HepG2 (cell line): ENCODE data around the gene TMCC1. TPM values are rescaled to one million over a fixed set of nuclear protein-coding genes. Genes with fewer than 3 reads are reported as not detected.

Experiments
- BCL6 ChIP-seq: IDR thresholded peaks from 2 replicates; pipeline ENCODE4 v1.6.1; 2016; ENCODE audit warnings: missing genetic modification reagents, missing compliant biosample characterization
- EHMT2 ChIP-seq: fragments of 200-600 bp; sonication (generic); IDR thresholded peaks from 2 replicates; pipeline ENCODE4 v1.7.0; 2017; ENCODE audit warnings: antibody characterized with exemption, low read depth, low read length, borderline replicate concordance
- FOXP1 ChIP-seq, 2 experiments: fragments of 450-650 bp in 1 of 2; IDR thresholded peaks; 2 replicates each; pipeline ENCODE4 v1.6.1; 2017 to 2018; ENCODE audit warnings: antibody characterized with exemption in 1 of 2
- HNF4G ChIP-seq, 2 experiments: sonication (generic) in 1 of 2; formaldehyde crosslinking in 1 of 2; IDR thresholded peaks; 2 replicates each; pipeline versions ENCODE4 v1.4.0 to v1.6.1; 2011 to 2020; ENCODE audit warnings: borderline replicate concordance in 2 of 2, low read depth in 2 of 2, mild to moderate bottlenecking in 2 of 2, low read length in 1 of 2, missing genetic modification reagents in 1 of 2, moderate library complexity in 1 of 2
- HOXD1 ChIP-seq: sonication (generic); formaldehyde crosslinking; IDR thresholded peaks from 2 replicates; pipeline ENCODE4 v1.5.0; 2020; ENCODE audit warnings: missing genetic modification reagents
- ISL2 ChIP-seq: sonication (generic); formaldehyde crosslinking; IDR thresholded peaks from 2 replicates; pipeline ENCODE4 v1.5.0; 2020; ENCODE audit warnings: missing genetic modification reagents
- LCORL ChIP-seq, 2 experiments: fragments of 450-650 bp in 1 of 2; sonication (generic) in 1 of 2; formaldehyde crosslinking in 1 of 2; IDR thresholded peaks; 2 replicates each; pipeline versions ENCODE4 v1.5.0 to v1.6.1; 2017 to 2020; ENCODE audit warnings: antibody characterized with exemption in 1 of 2, missing genetic modification reagents in 1 of 2
- NFE2 ChIP-seq: sonication (generic); formaldehyde crosslinking; IDR thresholded peaks from 2 replicates; pipeline ENCODE4 v1.4.0; 2020; ENCODE audit warnings: missing genetic modification reagents
- NFYB ChIP-seq: sonication (generic); formaldehyde crosslinking; IDR thresholded peaks from 2 replicates; pipeline ENCODE4 v1.4.0; 2020; ENCODE audit warnings: missing genetic modification reagents
- RARA ChIP-seq: IDR thresholded peaks from 2 replicates; pipeline ENCODE4 v1.6.1; 2016; ENCODE audit warnings: missing genetic modification reagents, missing compliant biosample characterization
- RELA ChIP-seq: sonication (generic); formaldehyde crosslinking; IDR thresholded peaks from 2 replicates; pipeline ENCODE4 v1.4.0; 2020; ENCODE audit warnings: missing genetic modification reagents
- SOX5 ChIP-seq: IDR thresholded peaks from 2 replicates; pipeline ENCODE4 v1.6.1; 2016; ENCODE audit warnings: borderline replicate concordance
- SP140L ChIP-seq: sonication (generic); formaldehyde crosslinking; IDR thresholded peaks from 2 replicates; pipeline ENCODE4 v1.4.0; 2020; ENCODE audit warnings: missing genetic modification reagents, borderline replicate concordance
- SRY ChIP-seq: sonication (generic); formaldehyde crosslinking; IDR thresholded peaks from 2 replicates; pipeline ENCODE4 v1.8.0; 2022; ENCODE audit warnings: mild to moderate bottlenecking, missing genetic modification reagents
- ZGPAT ChIP-seq: IDR thresholded peaks from 2 replicates; pipeline ENCODE4 v1.6.1; 2016; ENCODE audit warnings: mild to moderate bottlenecking
- ZNF143 ChIP-seq: sonication (generic); formaldehyde crosslinking; IDR thresholded peaks from 2 replicates; pipeline ENCODE4 v1.4.0; 2020; ENCODE audit warnings: missing genetic modification reagents
- ZNF326 ChIP-seq: sonication (generic); formaldehyde crosslinking; IDR thresholded peaks from 2 replicates; pipeline ENCODE4 v1.4.0; 2020; ENCODE audit warnings: missing genetic modification reagents, borderline replicate concordance
- ZNF407 ChIP-seq: sonication (generic); formaldehyde crosslinking; IDR thresholded peaks from one replicate; pipeline ENCODE4 v1.5.1; 2020; ENCODE audit warnings: mild to moderate bottlenecking, missing genetic modification reagents; ENCODE audit errors: not compliant biosample characterization
- ZNF496 ChIP-seq: sonication (generic); formaldehyde crosslinking; IDR thresholded peaks from 2 replicates; pipeline ENCODE4 v1.8.1; 2023; ENCODE audit warnings: mild to moderate bottlenecking, moderate library complexity, missing genetic modification reagents; ENCODE audit not compliant: insufficient replicate concordance
- ZNF792 ChIP-seq: IDR thresholded peaks from 2 replicates; pipeline ENCODE4 v1.6.1; 2016
- ZNF891 ChIP-seq: sonication (generic); formaldehyde crosslinking; IDR thresholded peaks from 2 replicates; pipeline ENCODE4 v1.5.0; 2020; ENCODE audit warnings: mild to moderate bottlenecking, missing genetic modification reagents
- polyA plus RNA-seq, 8 experiments: library from polyadenylated mRNA; depleted of rRNA in 3 of 8; stranded (reverse) in 7 of 8; unstranded in 1 of 8; fragments of >200 nt; fragmentation: Illumina TruSeq in 4 of 8; extraction: Trizol in 4 of 8; gene quantifications; 2 replicates each; pipeline versions ENCODE4 v1.2.1 to v1.2.3, GENCODE V29; 2011 to 2016; ENCODE audit warnings: low read depth in 4 of 8, missing spikeins in 1 of 8, mixed read lengths in 1 of 8; ENCODE audit not compliant: insufficient read depth in 1 of 8
- total RNA-seq, 5 experiments: library from RNA; depleted of rRNA; stranded (reverse); fragments of >200 nt; fragmentation: Illumina TruSeq; extraction: Trizol; gene quantifications; 2 replicates each; pipeline ENCODE4 v1.2.3, GENCODE V29; 2016; ENCODE audit warnings: low read depth in 1 of 5
- TF ChIP-seq, protein P1 (sequence below), 2 experiments: fragments of 450-650 bp in 1 of 2; sonication (generic) in 1 of 2; formaldehyde crosslinking; IDR thresholded peaks; 2 replicates each; pipeline versions ENCODE4 v1.5.0 to v1.8.0; 2020 to 2022; ENCODE audit warnings: mild to moderate bottlenecking in 1 of 2, missing genetic modification reagents in 1 of 2

Gene TMCC1
- total and polyA plus RNA-seq, 2 of the 13 experiments (the other 11 are each of a cell fraction or from before 2014, with no cell fraction given), result 12.1 to 264 TPM

- no peak for TF ChIP-seq EHMT2
- peak; percentile 76 for TF ChIP-seq HNF4G (IDR thresholded peaks at IDR 0.05; ENCODE audit: borderline replicate concordance, low read depth, low read length)
- no peak for TF ChIP-seq HNF4G (CRISPR knock-in tag; IDR thresholded peaks at IDR 0.05; ENCODE audit: borderline replicate concordance, low read depth)
- TF ChIP-seq ZNF891 (CRISPR knock-in tag), result no peak
- no peak for TF ChIP-seq NFYB (CRISPR knock-in tag)
- TF ChIP-seq FOXP1 (IDR thresholded peaks at IDR 0.05), result no peak
- TF ChIP-seq FOXP1 (CRISPR knock-in tag; IDR thresholded peaks at IDR 0.05), result no peak
- no peak for TF ChIP-seq ZNF496 (CRISPR knock-in tag)
- TF ChIP-seq ZNF407 (CRISPR knock-in tag), result no peak
- 0 out of 2 replicates have a peak, but pooled peaks have one; percentile 33 for TF ChIP-seq RARA (CRISPR knock-in tag)
- TF ChIP-seq RELA (CRISPR knock-in tag), result no peak
- no peak for TF ChIP-seq ISL2
- TF ChIP-seq, protein P1, sequence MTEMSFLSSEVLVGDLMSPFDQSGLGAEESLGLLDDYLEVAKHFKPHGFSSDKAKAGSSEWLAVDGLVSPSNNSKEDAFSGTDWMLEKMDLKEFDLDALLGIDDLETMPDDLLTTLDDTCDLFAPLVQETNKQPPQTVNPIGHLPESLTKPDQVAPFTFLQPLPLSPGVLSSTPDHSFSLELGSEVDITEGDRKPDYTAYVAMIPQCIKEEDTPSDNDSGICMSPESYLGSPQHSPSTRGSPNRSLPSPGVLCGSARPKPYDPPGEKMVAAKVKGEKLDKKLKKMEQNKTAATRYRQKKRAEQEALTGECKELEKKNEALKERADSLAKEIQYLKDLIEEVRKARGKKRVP (CRISPR knock-in tag; IDR thresholded peaks at IDR 0.05), result 0 out of 4 replicates have a peak, but pooled peaks of 1 of the 2 experiments have one; percentile 31
- no peak for TF ChIP-seq SP140L
- TF ChIP-seq ZGPAT, result 0 out of 2 replicates have a peak, but pooled peaks have one; percentile 32
- TF ChIP-seq ZNF326 (CRISPR knock-in tag), result no peak
- no peak for TF ChIP-seq ZNF143 (CRISPR knock-in tag)
- TF ChIP-seq SOX5, result no peak
- TF ChIP-seq NFE2 (CRISPR knock-in tag), result no peak
- no peak for TF ChIP-seq SRY (CRISPR knock-in tag)
- TF ChIP-seq LCORL (IDR thresholded peaks at IDR 0.05), result no peak
- no peak for TF ChIP-seq LCORL (CRISPR knock-in tag; IDR thresholded peaks at IDR 0.05)
- TF ChIP-seq BCL6 (CRISPR knock-in tag), result 0 out of 2 replicates have a peak, but pooled peaks have one; percentile 26
- no peak for TF ChIP-seq HOXD1 (CRISPR knock-in tag)
- no peak for TF ChIP-seq ZNF792 (CRISPR knock-in tag)
Measured at GRCh38 chr3:129628169-129628522, 265.4 kb downstream of the TMCC1 start (continued).
